Retinal pigment epithelial cell (primary cell): ENCODE data around the gene CNOT10.
"Not testable (repeated sequence)": the region's sequence is repeated elsewhere in the genome, so short reads cannot be mapped to it uniquely, and the experiment has no call there.

ENCODE experiments used
- DNase-seq: peaks from one replicate; pipeline ENCODE4 v3.0.0-alpha.2; 2010; ENCODE audit warnings: low read depth
- H3K4me3 ChIP-seq: 2 replicates; pipeline ENCODE4 v1.5.1; 2011; ENCODE audit warnings: mild to moderate bottlenecking, low read length, control low read depth, moderate library complexity
- TF ChIP-seq, protein P1 (sequence below): conservative IDR thresholded peaks from 2 replicates; pipeline ENCODE4 v1.5.1; 2011; ENCODE audit warnings: low read depth, low read length, control low read depth, inconsistent platforms

The CNOT10 gene

DNA sequence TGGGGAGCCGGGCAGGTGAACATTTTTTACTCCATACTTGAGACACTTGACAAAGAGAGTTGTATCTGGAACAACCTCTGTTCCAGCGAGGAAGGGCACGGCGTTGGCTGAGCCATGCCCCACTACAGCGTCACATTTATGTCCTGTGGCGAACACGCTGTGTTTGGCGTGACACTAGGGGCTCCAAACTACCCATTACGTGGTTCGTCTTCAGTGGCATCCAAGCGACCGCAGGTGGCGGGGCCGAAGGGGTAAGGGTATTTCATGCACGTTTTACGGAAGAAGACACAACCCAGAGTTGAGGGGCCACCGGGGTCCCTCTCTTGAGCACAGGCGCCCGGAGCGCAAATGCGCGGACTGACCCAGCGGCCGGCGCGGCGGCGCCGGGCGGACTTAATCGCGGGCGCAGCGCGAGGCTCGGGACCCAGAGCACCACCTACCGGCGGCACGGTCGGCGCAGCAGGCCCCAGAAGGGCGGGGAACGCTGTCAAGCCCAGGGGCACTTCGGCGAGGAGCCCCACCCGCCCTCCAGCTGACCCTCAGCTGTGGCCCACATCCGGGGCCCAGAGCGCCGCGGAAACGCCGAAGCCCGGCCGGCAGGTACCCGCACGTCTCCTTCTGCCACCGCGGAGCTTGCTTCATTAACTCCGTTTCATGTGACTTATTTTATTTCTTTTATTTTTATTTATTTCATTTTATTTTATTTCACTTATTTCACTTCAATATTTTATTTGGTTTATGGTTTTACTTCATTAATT lies 96.4 kb downstream of the CNOT10 start:
- peak overlapping the region; percentile 74 for H3K4me3 ChIP-seq
- TF ChIP-seq, protein P1, sequence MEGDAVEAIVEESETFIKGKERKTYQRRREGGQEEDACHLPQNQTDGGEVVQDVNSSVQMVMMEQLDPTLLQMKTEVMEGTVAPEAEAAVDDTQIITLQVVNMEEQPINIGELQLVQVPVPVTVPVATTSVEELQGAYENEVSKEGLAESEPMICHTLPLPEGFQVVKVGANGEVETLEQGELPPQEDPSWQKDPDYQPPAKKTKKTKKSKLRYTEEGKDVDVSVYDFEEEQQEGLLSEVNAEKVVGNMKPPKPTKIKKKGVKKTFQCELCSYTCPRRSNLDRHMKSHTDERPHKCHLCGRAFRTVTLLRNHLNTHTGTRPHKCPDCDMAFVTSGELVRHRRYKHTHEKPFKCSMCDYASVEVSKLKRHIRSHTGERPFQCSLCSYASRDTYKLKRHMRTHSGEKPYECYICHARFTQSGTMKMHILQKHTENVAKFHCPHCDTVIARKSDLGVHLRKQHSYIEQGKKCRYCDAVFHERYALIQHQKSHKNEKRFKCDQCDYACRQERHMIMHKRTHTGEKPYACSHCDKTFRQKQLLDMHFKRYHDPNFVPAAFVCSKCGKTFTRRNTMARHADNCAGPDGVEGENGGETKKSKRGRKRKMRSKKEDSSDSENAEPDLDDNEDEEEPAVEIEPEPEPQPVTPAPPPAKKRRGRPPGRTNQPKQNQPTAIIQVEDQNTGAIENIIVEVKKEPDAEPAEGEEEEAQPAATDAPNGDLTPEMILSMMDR, result peak; percentile 76
- peak; percentile 29 for DNase-seq

DNA sequence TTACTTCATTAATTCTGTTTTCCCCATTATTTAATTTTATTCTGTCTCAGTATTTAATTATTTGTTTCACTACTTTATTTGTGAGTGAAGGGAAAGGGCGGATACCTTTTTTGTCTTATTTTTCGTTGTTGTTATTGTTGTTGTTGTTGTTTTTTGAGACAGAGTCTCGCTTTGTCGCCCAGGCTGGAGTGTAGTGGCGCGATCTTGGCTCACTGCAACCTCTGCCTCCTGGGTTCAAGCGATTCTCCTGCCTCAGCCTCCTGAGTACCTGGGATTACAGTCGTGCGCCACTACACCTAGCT lies 96.9 kb downstream of the CNOT10 start:
- not testable (repeated sequence) for H3K4me3 ChIP-seq, DNase-seq

DNA sequence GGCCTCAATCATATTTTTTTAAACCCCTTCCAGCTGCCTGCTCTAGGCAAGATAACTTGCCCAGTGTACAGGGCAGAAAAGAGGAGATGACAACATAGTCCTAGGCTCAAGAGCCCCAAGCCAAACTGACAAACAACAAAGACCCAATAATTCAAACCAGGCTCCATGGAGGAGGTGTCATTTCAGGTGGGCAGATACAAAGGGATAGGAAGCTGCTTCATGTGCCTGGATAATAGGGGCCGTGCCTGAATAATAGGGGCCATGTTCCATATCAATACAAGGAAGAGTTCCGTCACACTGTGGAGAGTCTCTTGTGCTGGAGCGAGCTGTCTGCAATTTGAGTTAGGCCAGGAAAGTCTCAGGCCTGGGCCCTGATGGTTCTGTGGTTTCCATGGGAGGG lies 97.4 kb downstream of the CNOT10 start:
- DNase-seq, result no peak
- no peak overlapping the region for H3K4me3 ChIP-seq
- TF ChIP-seq, protein P1, result no peak

DNA sequence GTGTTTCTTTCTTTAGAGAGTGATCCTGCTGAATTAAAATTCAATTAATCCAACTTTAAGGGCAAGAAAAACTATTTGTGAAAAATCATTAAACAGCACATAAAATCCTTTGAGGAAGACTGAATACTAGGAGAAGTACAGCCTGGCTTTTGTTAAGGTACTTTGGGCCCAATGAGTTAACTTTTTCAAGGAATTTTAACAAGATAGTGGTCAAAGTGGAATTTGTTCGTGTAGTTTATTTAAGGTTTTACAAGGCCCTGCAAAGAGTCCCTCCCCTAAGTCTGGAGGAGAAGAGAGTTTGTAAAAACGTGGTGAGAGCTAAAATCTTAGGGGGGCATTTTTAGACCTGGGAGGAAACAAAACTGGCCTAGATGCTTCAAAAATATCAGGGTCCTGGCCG lies 106.8 kb downstream of the CNOT10 start:
- DNase-seq, result no peak
- no peak overlapping the region for H3K4me3 ChIP-seq
- TF ChIP-seq, protein P1, result no peak

DNA sequence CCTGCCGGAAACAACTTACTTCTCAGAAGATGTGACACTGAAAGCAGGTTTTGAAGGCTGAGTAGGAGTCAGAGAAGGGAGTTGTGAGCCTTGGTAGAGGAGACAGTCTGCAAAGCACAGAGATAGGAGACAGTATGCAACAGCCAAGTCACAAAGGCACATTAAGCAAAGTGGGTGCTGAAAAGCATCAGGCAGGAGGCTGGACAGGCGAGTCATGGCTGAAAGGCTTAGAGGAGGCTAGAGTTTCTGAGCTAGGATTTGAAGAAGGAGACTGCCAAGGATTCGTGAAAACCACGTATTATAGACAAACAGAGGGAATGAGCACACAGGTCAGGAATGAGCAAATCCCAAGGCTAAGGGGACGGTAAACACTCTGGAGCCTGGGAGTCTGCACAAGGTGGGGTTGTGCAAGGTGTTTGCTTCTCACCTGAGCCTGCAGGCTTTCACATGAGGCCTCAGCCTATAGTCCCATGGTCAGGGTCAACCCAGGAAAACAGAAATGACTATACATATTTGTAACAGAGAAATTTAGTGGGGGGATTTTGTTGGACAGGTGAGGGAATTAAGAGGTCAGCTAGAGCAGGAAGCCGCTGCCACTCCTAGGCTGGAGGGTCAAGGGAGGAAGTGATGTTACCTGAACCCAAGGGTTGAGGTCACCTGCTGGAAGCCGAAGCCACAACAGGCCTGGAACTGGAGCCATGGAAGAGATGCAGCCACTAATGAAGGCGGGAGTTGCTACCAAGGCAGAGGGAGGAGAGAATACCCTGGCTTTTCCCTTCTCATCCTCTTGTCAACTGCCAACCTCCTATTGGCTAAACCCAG lies 109.7 kb downstream of the CNOT10 start:
- no peak overlapping the region for H3K4me3 ChIP-seq
- TF ChIP-seq, protein P1, result no peak
- peak; percentile 22 for DNase-seq

DNA sequence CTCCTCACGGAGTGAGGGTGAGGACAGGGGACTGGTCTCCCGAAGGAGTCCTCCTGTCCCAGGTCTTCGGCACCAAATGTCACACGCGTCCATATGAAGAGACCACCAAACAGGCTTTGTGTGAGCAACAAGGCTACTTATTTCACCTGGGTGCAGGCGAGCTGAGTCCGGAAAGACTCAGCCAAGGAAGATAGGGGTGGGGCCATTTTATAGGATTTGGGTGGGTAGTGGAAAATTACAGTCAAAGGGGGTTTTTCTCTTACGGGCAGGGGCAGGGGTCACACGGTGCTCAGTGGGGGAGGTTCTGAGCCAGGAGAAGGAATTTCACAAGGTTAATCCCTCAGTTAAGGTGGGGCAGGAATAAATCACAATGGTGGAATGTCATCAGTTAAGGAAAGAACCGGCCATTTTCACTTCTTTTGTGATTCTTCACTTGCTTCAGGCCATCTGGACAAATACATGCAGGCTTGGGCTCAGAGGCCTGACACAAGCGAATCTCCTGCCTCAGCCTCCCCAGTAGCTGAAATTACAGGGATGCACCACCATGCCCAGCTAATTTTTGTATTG lies 111.5 kb downstream of the CNOT10 start:
- not testable (repeated sequence) for DNase-seq, H3K4me3 ChIP-seq

DNA sequence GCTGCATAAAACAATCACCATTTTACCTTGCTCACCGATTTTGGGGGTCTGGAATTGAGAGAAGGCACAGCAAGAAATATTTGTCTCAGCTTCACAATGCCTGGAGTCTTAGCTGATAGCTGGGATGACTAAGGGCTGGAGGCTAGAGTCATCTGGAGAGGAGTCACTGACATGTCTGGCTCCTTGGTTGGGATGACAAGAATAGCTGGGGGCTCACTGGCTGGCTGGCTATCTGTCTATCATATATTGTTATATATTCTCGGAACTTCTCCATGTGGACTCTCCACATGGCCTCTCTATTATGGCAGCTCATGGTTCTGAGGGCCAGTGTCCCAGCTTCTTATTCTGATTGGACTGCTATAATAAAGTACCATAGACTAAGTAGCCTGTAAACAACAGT lies 112.8 kb downstream of the CNOT10 start:
- TF ChIP-seq, protein P1, result no peak
- no peak overlapping the region for H3K4me3 ChIP-seq
- DNase-seq, result no peak

DNA sequence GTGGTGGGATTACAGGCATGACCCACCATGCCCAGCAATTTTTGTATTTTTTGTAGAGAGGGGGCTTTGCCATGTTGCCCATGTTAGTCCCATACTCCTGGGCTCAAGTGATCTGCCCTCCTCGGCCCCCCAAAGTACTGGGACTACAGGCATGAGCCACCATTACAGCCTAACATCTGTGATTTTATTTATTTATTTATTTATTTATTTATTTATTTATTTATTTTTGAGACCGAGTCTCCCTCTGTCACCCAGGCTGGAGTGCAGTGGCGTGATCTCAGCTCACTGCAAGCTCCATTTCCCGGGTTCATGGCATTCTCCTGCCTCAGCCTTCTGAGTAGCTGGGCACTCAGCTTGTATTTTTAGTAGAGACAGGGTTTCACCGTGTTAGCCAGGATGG lies 116.5 kb downstream of the CNOT10 start:
- not testable (repeated sequence) for DNase-seq, H3K4me3 ChIP-seq
